ENCODE results near the gene RASGRP2.

DNA sequence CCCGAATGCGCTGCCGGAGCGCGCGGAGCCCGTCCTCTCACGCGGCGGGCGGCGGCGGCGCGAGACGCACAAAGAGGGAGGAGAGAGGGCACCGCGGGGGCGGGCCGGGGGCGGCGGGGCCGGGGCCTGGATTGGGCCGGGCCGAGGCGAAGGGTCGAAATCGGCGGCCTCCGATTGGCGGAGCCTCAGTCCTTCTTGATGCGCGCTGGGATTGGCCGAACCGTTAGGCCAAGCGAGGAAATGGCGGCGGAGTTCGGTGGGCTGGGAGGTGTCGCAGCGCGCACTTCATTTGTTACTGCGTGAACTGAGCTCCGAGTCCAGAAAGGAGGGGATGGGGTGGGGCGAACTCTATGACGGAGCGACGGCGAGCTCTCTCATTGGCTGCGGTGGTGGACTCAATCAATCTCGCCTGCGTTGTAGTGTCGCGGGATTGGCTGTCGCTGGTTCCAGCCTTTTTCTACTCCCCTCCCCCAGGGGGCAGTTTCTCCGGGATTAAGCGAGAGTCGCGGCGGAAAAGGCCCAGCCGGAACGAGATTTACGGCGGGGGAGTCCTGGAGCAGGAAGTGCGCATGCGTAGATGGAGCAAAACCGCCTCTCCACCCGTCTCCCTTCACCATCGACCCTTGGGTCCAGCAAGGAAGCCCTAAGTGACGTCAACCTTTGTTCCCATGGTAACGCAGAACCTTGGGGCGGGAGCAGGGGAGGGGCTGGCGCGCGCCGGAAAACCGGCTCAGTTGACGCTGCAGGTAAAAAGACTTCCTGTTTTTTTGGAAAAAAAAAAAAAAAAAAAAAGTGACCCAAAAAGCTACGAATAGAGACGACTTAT, 34.7 kb upstream of the RASGRP2 start, which contains the start of gene SF1:
- TF ChIP-seq POLR2A (IDR thresholded peaks at IDR 0.05; ENCODE audit: low read depth, low read length) = peak; percentile 92
- TF ChIP-seq TAF1 (IDR thresholded peaks at IDR 0.05; ENCODE audit: low read depth, low read length) = peak; percentile 86
